Bronchial epithelial cell (primary cell): Measurements from ENCODE around the gene HMCN2. TPM values are rescaled to one million over a fixed set of nuclear protein-coding genes. Genes with fewer than 3 reads are reported as not detected.
A peak's percentile ranks its signal among the peaks of the same experiment; 100 is the strongest.

Experiments
- DNase-seq: peaks from one replicate; pipeline ENCODE4 v3.0.0-alpha.2; 2010; ENCODE audit warnings: low read depth
- FAIRE-seq: peaks from 2 replicates; lab custom pipeline; 2011; peaks lifted over from hg19 to GRCh38; lab: Jason Lieb, UNC
- H3K27me3 ChIP-seq: 2 replicates; pipeline ENCODE4 v1.5.1; 2011; ENCODE audit warnings: low read length; ENCODE audit not compliant: control insufficient read depth, insufficient read depth
- H3K36me3 ChIP-seq: 2 replicates; pipeline ENCODE4 v1.5.1; 2011; ENCODE audit warnings: low read length; ENCODE audit not compliant: control insufficient read depth, insufficient read depth
- H3K4me3 ChIP-seq: 2 replicates; pipeline ENCODE4 v1.5.1; 2011; ENCODE audit warnings: mild to moderate bottlenecking, low read depth, low read length, control low read depth
- CTCF ChIP-seq: IDR thresholded peaks from 2 replicates; pipeline ENCODE4 v1.5.1; 2011; ENCODE audit warnings: mild to moderate bottlenecking, moderate library complexity, low read length, control low read depth, inconsistent platforms; ENCODE audit not compliant: insufficient read depth, severe bottlenecking
- total RNA-seq: library from RNA; depleted of rRNA; stranded (reverse); fragments of >200 nt; gene quantifications from 2 replicates; pipeline ENCODE4 v1.2.1, GENCODE V29; 2014

Gene HMCN2
- total RNA-seq, 1 donor from 2014 or later = under 0.01 TPM

- no peak for TF ChIP-seq CTCF
- Histone ChIP-seq H3K27me3 (no peaks in the 10 kb centered on the region), H3K4me3 (no peak overlapping the region), H3K36me3 (peaks cover 2% of the 10 kb centered on the region)
- DNase-seq (no peak), FAIRE-seq (peak; percentile 58)
These were observed 194.5 kb downstream of the HMCN2 start for GRCh38 chr9:130459941-130460669.

GRCh38 chr9:130461218-130461630 is 195.7 kb downstream of the HMCN2 start:
- no peak for FAIRE-seq
- TF ChIP-seq CTCF = peak; percentile 91

GRCh38 chr9:130461731-130462130 is 196.2 kb downstream of the HMCN2 start:
- FAIRE-seq (no peak), DNase-seq (no peak)
- TF ChIP-seq CTCF = no peak
- no peaks in the 10 kb centered on the region for H3K27me3 ChIP-seq
- H3K36me3 ChIP-seq = peaks cover 5% of the 10 kb centered on the region
- no peak overlapping the region for H3K4me3 ChIP-seq

More at GRCh38 chr9:130461218-130461630, 195.7 kb downstream of the HMCN2 start:
- Histone ChIP-seq H3K27me3 (no peaks in the 10 kb centered on the region), H3K4me3 (no peak overlapping the region), H3K36me3 (peaks cover 3% of the 10 kb centered on the region)
- DNase-seq = no peak

- Histone ChIP-seq H3K27me3 (no peaks in the 10 kb centered on the region), H3K36me3 (peaks cover 5% of the 10 kb centered on the region), H3K4me3 (no peak overlapping the region)
- DNase-seq = no peak
- no peak for FAIRE-seq
- TF ChIP-seq CTCF = no peak
These were observed 197.4 kb downstream of the HMCN2 start for GRCh38 chr9:130462685-130463540.

- Histone ChIP-seq H3K36me3 (peaks cover 5% of the 10 kb centered on the region), H3K27me3 (no peaks in the 10 kb centered on the region), H3K4me3 (no peak overlapping the region)
- TF ChIP-seq CTCF = no peak
- no peak for DNase-seq
- FAIRE-seq = peak; percentile 82
These were observed 198.5 kb downstream of the HMCN2 start for GRCh38 chr9:130463763-130464745.
